ENCODE measurements around the gene PRDM15. TPM values are rescaled to one million over a fixed set of nuclear protein-coding genes. Genes with fewer than 3 reads are reported as not detected.

PRDM15 gene
- total RNA-seq, 4 donors from 2014 or later, result 4.7 to 12.3 (median 7.3) TPM

DNA sequence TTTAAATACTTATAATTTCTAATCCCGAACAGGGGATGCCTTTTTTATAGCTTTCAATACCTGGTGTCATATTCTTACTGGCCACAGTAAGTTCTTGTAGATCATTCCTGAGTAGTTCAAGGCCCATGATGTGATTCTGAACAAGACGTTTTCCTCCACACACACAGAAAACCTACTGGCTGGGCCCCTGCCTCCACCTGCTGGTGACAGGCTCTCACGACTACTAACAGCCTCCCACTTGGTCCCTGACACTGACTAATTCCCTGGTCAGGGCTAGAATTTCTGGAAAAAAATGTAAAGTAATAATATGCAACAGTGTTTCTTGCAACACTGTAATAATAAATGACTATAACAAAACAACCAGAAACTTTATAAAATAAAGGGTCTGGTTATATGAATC lies 61.9 kb downstream of the PRDM15 start:
- DNase-seq, result peak; percentile 74 to 75
- Histone ChIP-seq H3K27me3 (no peaks in the 10 kb centered on the region), H3K27ac (no peak overlapping the region), H3K9me3 (no peaks in the 10 kb centered on the region), H3K36me3 (peaks cover 5 to 11% of the 10 kb centered on the region in 2 donors), H3K4me1 (peaks cover 0 to 15% of the 10 kb centered on the region in 2 donors), H3K4me3 (replicated peaks in 1 of 3) (no peak overlapping the region)
- no peak for TF ChIP-seq POLR2A (IDR thresholded peaks at IDR 0.05)
- TF ChIP-seq, protein P1, sequence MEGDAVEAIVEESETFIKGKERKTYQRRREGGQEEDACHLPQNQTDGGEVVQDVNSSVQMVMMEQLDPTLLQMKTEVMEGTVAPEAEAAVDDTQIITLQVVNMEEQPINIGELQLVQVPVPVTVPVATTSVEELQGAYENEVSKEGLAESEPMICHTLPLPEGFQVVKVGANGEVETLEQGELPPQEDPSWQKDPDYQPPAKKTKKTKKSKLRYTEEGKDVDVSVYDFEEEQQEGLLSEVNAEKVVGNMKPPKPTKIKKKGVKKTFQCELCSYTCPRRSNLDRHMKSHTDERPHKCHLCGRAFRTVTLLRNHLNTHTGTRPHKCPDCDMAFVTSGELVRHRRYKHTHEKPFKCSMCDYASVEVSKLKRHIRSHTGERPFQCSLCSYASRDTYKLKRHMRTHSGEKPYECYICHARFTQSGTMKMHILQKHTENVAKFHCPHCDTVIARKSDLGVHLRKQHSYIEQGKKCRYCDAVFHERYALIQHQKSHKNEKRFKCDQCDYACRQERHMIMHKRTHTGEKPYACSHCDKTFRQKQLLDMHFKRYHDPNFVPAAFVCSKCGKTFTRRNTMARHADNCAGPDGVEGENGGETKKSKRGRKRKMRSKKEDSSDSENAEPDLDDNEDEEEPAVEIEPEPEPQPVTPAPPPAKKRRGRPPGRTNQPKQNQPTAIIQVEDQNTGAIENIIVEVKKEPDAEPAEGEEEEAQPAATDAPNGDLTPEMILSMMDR (IDR thresholded peaks at IDR 0.05), result peak; percentile 35 to 78 (median 70)
- 10 to 25% methylated on average over 3 of the region's 3 CpGs for WGBS, 2 donors
- intact Hi-C loops (cut with DNase I), result loop anchor here (5.0 kb wide), 1 partner anchor 300 kb away; no protein-coding TSS in a partner anchor

DNA sequence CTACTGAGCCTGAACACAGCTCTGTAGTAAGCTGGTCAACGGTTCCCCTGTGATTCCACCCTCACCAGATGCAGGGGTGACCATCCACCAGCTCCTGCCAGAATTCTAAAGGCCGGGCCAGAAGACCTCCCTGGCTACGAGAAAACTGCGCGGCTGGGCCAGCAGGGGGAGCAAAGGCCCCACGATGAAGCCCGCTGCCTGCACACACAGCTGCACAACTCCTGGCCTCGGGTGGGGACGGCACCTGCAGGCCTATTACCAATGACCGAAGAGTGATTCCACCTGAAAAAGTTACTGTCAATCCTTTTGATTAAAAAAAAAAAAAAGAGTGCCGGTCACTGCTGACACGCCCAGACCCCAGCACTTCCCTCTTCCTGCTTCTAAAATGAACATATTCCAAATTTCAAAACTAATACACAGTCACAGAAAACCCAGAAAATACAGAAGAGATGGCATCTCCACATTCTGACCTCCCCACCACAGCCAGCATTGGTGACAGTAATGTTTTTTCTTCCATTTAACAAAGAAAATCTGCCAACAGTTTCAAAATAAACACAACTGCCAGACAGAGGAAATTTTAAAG lies 62.5 kb downstream of the PRDM15 start:
- Histone ChIP-seq H3K4me1 (peaks cover 0 to 15% of the 10 kb centered on the region in 2 donors), H3K27me3 (no peaks in the 10 kb centered on the region), H3K36me3 (peaks cover 5 to 11% of the 10 kb centered on the region in 2 donors), H3K27ac (peak overlapping the region in 1 of 3 donors; percentile 26), H3K4me3 (replicated peaks in 1 of 3) (no peak overlapping the region), H3K9me3 (no peaks in the 10 kb centered on the region)
- intact Hi-C loops (cut with DNase I), result loop anchor here (5.0 kb wide), 1 partner anchor 301 kb away; no protein-coding TSS in a partner anchor
- DNase-seq, result peak; percentile 68 to 70
- WGBS, 2 donors, result 21 to 26% methylated on average over 9 to 12 of the region's 12 CpGs
- TF ChIP-seq POLR2A (IDR thresholded peaks at IDR 0.05), result no peak
- TF ChIP-seq, protein P1 (IDR thresholded peaks at IDR 0.05), result peak; percentile 46 to 76 (median 60)

DNA sequence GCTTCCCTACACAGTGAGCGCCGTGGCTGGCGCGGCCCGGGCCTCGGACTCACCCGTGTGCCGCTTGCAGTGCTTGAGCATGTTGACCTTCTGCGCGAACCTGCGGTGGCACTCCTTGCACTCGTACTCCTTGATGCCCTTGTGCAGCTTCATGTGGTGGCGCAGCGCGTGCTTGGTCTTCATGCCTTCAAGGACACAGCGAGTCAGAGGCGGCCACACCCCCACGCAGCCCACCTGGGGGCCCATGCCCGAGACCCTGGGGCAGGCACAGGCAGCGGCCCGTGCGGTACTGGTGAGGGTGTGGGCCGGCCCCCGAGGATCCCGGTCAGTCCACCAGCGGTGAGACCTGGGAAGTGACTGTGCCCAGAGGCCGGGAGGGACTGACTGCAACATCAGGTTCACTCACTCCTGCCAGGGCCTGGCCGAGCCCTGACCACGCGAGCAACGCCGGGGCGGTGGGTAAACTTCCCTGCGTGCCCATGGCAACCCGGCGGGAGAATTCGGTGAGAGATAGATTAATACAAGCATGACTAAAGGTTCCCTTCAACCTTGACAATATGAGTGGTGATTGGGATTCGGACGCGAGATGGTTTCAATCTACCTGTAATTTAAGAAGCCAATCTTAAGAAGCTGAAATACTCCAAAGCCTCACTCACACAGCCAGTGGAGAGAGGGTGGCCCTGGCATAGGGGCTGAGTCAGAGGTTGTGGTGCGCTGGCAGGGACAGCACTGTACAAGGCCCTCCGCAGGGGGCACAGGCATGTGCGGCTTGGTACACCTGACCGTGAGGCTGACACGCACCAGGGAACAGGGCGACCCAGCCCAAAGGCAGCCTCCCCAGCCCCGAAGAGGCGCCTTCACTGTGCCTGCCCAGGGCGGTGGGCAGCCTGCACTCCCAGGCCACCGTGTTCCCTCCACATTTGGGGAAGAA lies 63.2 kb downstream of the PRDM15 start:
- Histone ChIP-seq H3K27ac (peak overlapping the region in 1 of 3 donors; percentile 26), H3K4me1 (peaks cover 0 to 15% of the 10 kb centered on the region in 2 donors), H3K9me3 (no peaks in the 10 kb centered on the region), H3K4me3 (replicated peaks in 1 of 3) (no peak overlapping the region), H3K36me3 (peaks cover 5 to 11% of the 10 kb centered on the region in 2 donors), H3K27me3 (no peaks in the 10 kb centered on the region)
- TF ChIP-seq, protein P1 (IDR thresholded peaks at IDR 0.05), result no peak
- no peak for TF ChIP-seq POLR2A (IDR thresholded peaks at IDR 0.05)
- intact Hi-C loops (cut with DNase I), result loop anchor here (5.0 kb wide), 1 partner anchor 301 kb away; no protein-coding TSS in a partner anchor
- DNase-seq, result no peak
- WGBS, 2 donors, result 93 to 95% methylated on average over 32 to 41 of the region's 50 CpGs

DNA sequence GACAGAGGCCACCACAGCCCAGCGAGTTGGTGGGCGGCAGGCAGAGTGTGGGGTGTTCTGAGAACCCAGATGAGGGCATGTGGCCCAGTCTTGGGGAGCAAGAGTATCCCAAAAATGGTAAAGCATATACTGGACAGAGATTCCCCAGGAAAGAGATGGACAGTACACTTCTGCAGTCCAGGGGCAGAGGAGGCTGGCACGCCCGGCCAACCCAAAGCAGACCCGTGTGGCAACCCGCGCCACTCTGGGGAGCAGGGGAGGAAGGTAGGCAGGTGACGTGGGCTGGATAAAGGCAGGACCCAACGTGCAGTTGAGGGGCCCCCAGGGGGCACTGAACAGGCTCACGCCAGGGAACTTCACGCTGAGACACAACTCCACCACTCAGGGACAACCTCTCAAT lies 65.9 kb downstream of the PRDM15 start:
- 90 to 92% methylated on average over 11 of the region's 11 CpGs for WGBS, 2 donors
- intact Hi-C loops (cut with DNase I), result no loop called here
- no peak overlapping the region for H3K27ac ChIP-seq
- H3K27me3 ChIP-seq, result no peaks in the 10 kb centered on the region
- DNase-seq, result no peak
- H3K4me3 ChIP-seq (replicated peaks in 1 of 3), result no peak overlapping the region
- peaks cover 0 to 4% of the 10 kb centered on the region in 2 donors for H3K4me1 ChIP-seq
- no peaks in the 10 kb centered on the region for H3K9me3 ChIP-seq
- peaks cover 5 to 19% of the 10 kb centered on the region in 2 donors for H3K36me3 ChIP-seq
- TF ChIP-seq, protein P1 (IDR thresholded peaks at IDR 0.05), result no peak
- no peak for TF ChIP-seq POLR2A (IDR thresholded peaks at IDR 0.05)

Measured in thyroid gland (tissue), 4 donors.